ENCODE measurements around the gene ARPC5. TPM values are rescaled to one million over a fixed set of nuclear protein-coding genes. Genes with fewer than 3 reads are reported as not detected.

Gene ARPC5
- total RNA-seq, 1 experiment from 2014 or later: 158 TPM

DNA sequence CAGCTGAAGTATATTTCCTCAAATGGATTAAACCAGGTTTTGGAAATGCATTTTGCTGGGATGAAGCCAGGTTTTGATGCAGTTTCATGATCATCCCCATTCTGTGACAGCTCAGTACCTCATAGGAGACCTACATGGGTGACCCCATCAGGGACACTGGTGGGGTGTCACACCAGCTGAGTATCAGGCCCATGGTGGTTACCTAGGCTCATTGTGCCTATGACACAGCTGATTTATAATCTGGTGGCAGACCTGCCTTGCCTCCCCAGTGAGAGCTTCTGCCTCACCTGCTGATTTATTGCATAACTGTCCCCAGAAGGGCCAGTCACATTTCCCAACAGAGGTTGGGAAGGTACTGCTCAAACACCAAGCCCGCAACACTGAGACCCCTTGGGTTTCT lies 49.1 kb downstream of the ARPC5 start:
- no peak for DNase-seq (ENCODE audit: low spot score)
- H3K4me3 ChIP-seq (ENCODE audit: low read depth, low read length, poor library complexity, severe bottlenecking): no peak overlapping the region
- no peaks in the 10 kb centered on the region for H3K36me3 ChIP-seq (ENCODE audit: insufficient read depth, low read length, poor library complexity, severe bottlenecking)
- ChIA-PET POLR2A (ENCODE audit: low non-redundant PET) (no interaction called here), CTCF (no interaction called here)
- no peak overlapping the region for H3K27ac ChIP-seq (ENCODE audit: low read depth, low read length, poor library complexity, severe bottlenecking)
- H3K4me1 ChIP-seq (ENCODE audit: insufficient read depth, low read length, poor library complexity, severe bottlenecking): no peaks in the 10 kb centered on the region
- intact Hi-C loops (cut with micrococcal nuclease; ENCODE audit: unreplicated experiment): no loop called here
- no peaks in the 10 kb centered on the region for H3K9me3 ChIP-seq (ENCODE audit: low read depth, low read length, poor library complexity, severe bottlenecking)
- H3K27me3 ChIP-seq (replicated peaks; ENCODE audit: insufficient read depth, low read depth, low read length, poor library complexity): no peaks in the 10 kb centered on the region
- TF ChIP-seq EZH2 (IDR thresholded peaks at IDR 0.05; ENCODE audit: borderline replicate concordance, low read depth, low read length, poor library complexity, severe bottlenecking): no peak
- TF ChIP-seq, protein P1, sequence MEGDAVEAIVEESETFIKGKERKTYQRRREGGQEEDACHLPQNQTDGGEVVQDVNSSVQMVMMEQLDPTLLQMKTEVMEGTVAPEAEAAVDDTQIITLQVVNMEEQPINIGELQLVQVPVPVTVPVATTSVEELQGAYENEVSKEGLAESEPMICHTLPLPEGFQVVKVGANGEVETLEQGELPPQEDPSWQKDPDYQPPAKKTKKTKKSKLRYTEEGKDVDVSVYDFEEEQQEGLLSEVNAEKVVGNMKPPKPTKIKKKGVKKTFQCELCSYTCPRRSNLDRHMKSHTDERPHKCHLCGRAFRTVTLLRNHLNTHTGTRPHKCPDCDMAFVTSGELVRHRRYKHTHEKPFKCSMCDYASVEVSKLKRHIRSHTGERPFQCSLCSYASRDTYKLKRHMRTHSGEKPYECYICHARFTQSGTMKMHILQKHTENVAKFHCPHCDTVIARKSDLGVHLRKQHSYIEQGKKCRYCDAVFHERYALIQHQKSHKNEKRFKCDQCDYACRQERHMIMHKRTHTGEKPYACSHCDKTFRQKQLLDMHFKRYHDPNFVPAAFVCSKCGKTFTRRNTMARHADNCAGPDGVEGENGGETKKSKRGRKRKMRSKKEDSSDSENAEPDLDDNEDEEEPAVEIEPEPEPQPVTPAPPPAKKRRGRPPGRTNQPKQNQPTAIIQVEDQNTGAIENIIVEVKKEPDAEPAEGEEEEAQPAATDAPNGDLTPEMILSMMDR (conservative IDR thresholded peaks at IDR 0.05; ENCODE audit: low read depth, low read length): no peak
- BruUV-seq (replicated peaks): no TSS peak

DNA sequence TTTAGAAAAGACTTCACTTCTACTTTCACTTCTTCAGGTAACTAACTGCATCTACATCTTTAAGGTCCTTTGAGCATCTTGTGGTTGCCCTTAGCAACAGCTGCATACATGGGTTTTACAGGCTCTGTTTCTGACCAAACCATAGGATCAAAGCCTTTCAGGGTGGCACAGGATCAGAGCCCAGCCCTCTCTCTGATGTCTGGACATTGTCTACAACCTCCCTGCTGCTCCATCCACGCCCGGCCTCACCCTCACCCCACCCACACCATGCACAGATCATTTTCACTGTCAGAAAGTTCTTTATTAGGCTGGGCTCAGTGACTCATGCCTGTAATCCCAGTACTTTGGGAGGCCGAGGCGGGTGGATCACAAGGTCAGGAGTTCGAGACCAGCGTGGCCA lies 50.5 kb downstream of the ARPC5 start:
- Histone ChIP-seq H3K4me3 (ENCODE audit: low read depth, low read length, poor library complexity, severe bottlenecking) (no peak overlapping the region), H3K36me3 (ENCODE audit: insufficient read depth, low read length, poor library complexity, severe bottlenecking) (no peaks in the 10 kb centered on the region), H3K27ac (ENCODE audit: low read depth, low read length, poor library complexity, severe bottlenecking) (no peak overlapping the region), H3K9me3 (ENCODE audit: low read depth, low read length, poor library complexity, severe bottlenecking) (no peaks in the 10 kb centered on the region), H3K4me1 (ENCODE audit: insufficient read depth, low read length, poor library complexity, severe bottlenecking) (no peaks in the 10 kb centered on the region), H3K27me3 (replicated peaks; ENCODE audit: insufficient read depth, low read depth, low read length, poor library complexity) (no peaks in the 10 kb centered on the region)
- DNase-seq (ENCODE audit: low spot score): no peak
- ChIA-PET CTCF (no interaction called here), POLR2A (ENCODE audit: low non-redundant PET) (no interaction called here)
- intact Hi-C loops (cut with micrococcal nuclease; ENCODE audit: unreplicated experiment): no loop called here
- TF ChIP-seq EZH2 (IDR thresholded peaks at IDR 0.05; ENCODE audit: borderline replicate concordance, low read depth, low read length, poor library complexity, severe bottlenecking): no peak
- TF ChIP-seq, protein P1 (conservative IDR thresholded peaks at IDR 0.05; ENCODE audit: low read depth, low read length): no peak
- BruUV-seq (replicated peaks): no TSS peak

DNA sequence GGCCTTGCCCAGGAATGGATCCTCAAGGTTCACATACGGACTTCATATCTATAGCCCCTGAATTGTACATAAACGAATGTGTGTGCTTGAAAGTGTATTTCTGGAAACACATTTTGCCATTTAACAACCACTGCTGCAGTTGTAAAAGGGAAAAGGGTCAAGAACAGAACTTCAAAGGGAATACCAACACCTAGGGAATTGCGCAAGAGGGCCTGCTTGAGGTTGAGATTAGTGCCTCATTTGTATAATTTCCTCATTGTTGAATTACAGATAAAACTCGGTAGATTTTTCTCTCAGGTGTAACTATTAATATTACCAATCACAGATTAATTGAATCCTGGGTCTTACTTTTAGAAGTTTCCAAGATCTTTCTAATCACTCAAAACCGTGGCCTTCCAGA lies 51.4 kb downstream of the ARPC5 start:
- intact Hi-C loops (cut with micrococcal nuclease; ENCODE audit: unreplicated experiment): no loop called here
- H3K27me3 ChIP-seq (replicated peaks; ENCODE audit: insufficient read depth, low read depth, low read length, poor library complexity): no peaks in the 10 kb centered on the region
- H3K9me3 ChIP-seq (ENCODE audit: low read depth, low read length, poor library complexity, severe bottlenecking): no peaks in the 10 kb centered on the region
- TF ChIP-seq, protein P1 (conservative IDR thresholded peaks at IDR 0.05; ENCODE audit: low read depth, low read length): no peak
- no peak for TF ChIP-seq EZH2 (IDR thresholded peaks at IDR 0.05; ENCODE audit: borderline replicate concordance, low read depth, low read length, poor library complexity, severe bottlenecking)
- no peak overlapping the region for H3K27ac ChIP-seq (ENCODE audit: low read depth, low read length, poor library complexity, severe bottlenecking)
- H3K36me3 ChIP-seq (ENCODE audit: insufficient read depth, low read length, poor library complexity, severe bottlenecking): no peaks in the 10 kb centered on the region
- CTCF ChIA-PET: no interaction called here
- POLR2A ChIA-PET (ENCODE audit: low non-redundant PET): no interaction called here
- H3K4me3 ChIP-seq (ENCODE audit: low read depth, low read length, poor library complexity, severe bottlenecking): no peak overlapping the region
- H3K4me1 ChIP-seq (ENCODE audit: insufficient read depth, low read length, poor library complexity, severe bottlenecking): no peaks in the 10 kb centered on the region
- BruUV-seq (replicated peaks): no TSS peak
- no peak for DNase-seq (ENCODE audit: low spot score)

All from A673 (cell line).